Caki2 (cell line): ENCODE data around the gene PIGT. TPM values are rescaled to one million over a fixed set of nuclear protein-coding genes. Genes with fewer than 3 reads are reported as not detected.

Experiments
- DNase-seq: peaks from one replicate; pipeline ENCODE4 v3.0.0-alpha.2; 2015; ENCODE audit warnings: low read depth
- in situ Hi-C: cut with HindIII; loops from 2 replicates; pipeline ENCODE4 v1.10.0; 2016; ENCODE audit warnings: low sequenced_read_pairs, low pct_unique_long_range_greater_than_20kb, mixed read lengths
- total RNA-seq: library from RNA; depleted of rRNA; stranded (reverse); fragments of >200 nt; shearing (Covaris generic); gene quantifications from 2 replicates; pipeline ENCODE4 v1.2.3, GENCODE V29; 2014; ENCODE audit warnings: low replicate concordance

Gene PIGT
- total RNA-seq, 1 experiment from 2014 or later = 89.4 TPM

DNA sequence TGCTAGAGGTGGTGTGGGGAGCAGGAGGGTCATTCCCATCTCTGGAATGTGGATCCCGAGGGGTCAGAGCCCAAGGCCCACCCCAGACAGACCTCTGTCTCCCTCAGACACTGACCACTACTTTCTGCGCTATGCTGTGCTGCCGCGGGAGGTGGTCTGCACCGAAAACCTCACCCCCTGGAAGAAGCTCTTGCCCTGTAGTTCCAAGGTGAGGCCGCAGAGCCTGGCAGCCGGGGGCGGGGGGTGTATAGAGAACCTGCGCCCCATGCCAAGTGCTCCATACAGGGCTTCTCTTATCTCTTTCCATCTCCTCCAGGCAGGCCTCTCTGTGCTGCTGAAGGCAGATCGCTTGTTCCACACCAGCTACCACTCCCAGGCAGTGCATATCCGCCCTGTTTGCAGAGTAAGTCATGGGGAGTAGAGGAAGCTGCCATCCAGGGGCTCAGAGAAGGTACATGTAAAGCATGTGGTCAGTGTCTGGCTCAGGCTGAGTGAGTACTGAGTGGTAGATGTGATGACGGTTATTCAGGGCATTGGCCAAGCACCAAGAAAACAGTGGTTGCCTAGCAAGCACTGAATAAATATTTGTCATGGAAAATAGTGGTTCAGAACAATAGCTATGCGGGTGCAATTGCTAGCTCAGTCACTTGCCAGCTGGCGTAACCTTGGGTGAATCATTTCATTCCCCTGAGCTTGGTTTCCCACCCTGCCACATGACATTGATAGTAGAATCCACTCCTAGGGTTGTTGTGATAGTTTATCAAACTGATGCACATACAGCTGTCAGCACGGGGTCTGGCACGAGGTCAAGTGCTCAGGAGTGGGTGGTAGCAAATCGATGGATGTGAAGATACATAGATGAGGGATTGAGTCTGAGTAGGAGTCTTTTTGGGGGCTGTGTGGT lies 3.5 kb downstream of the PIGT start:
- in situ Hi-C loops = no loop called here
- peak; percentile 97 for DNase-seq

DNA sequence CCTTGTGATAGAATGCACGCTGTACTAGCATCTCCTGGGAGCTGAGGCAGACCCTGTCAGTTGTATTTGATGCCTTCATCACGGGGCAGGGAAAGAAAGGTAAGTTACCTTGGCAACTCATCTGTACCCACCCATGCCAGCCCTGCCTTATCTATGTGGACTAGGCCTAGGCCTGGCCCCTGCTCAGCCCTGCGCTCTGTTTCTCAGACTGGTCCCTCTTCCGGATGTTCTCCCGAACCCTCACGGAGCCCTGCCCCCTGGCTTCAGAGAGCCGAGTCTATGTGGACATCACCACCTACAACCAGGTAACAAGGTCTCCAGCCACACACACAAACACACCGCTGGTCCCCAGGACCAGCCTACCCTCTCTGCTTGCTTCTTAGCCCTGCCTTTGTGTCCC lies 4.2 kb downstream of the PIGT start:
- in situ Hi-C loops = no loop called here
- no peak for DNase-seq

DNA sequence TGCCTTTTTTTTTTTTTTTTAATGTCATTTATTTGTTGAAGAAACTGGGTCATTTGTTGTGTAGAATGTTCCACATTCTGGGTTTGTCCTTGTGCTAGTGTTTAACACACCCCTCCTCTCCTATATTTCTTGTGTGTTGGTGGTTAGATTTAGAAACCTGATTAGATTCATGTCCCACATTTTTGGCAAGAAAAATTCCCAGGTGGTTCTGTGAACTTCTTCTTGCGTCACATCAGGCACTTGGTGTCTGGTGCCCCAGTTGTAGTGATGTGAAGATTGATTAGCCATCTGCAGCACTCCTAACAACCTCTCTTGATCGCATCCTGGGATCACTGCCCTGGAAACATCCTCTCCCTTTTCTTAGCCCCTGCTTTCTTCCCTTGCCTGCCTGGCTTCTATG lies 7.8 kb downstream of the PIGT start:
- no peak for DNase-seq
- in situ Hi-C loops = no loop called here

DNA sequence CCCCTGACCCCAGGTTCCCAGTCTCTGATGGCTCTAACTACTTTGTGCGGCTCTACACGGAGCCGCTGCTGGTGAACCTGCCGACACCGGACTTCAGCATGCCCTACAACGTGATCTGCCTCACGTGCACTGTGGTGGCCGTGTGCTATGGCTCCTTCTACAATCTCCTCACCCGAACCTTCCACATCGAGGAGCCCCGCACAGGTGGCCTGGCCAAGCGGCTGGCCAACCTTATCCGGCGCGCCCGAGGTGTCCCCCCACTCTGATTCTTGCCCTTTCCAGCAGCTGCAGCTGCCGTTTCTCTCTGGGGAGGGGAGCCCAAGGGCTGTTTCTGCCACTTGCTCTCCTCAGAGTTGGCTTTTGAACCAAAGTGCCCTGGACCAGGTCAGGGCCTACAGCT lies 9.6 kb downstream of the PIGT start:
- no peak for DNase-seq
- in situ Hi-C loops = no loop called here

DNA sequence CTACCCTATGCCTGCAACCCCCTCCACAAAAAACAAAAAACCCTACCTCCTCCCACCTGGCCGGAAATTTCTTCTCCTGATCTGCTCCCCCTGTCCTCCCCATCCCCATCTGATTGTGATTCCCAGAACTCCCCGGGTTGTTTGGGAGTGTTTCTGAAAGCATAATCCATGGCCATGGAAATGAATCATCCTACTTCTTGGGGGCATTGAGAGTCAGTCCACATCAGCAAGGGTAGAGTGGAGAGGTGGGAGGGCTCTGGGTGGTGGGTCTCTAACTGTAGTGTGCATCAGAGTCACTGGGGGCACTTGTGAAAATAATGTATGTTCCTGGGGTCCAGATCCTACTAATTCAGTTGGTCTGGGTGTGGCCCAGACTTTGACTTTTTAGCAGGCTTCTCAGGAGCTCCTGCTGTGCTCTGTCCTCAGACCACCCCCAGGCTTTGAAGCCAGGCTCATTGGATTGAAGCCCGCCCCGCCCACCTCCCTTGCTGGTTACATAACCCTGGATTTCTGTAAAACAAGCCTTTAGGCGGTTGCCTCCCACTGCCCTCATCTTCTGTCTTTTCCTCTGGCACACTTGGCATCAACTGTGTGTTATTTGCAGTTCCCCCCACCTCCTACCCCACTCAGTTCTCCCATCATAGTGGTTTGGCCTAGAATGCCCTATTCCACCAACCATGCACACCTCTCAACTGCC lies 10.5 kb downstream of the PIGT start:
- DNase-seq = no peak
- in situ Hi-C loops = no loop called here

DNA sequence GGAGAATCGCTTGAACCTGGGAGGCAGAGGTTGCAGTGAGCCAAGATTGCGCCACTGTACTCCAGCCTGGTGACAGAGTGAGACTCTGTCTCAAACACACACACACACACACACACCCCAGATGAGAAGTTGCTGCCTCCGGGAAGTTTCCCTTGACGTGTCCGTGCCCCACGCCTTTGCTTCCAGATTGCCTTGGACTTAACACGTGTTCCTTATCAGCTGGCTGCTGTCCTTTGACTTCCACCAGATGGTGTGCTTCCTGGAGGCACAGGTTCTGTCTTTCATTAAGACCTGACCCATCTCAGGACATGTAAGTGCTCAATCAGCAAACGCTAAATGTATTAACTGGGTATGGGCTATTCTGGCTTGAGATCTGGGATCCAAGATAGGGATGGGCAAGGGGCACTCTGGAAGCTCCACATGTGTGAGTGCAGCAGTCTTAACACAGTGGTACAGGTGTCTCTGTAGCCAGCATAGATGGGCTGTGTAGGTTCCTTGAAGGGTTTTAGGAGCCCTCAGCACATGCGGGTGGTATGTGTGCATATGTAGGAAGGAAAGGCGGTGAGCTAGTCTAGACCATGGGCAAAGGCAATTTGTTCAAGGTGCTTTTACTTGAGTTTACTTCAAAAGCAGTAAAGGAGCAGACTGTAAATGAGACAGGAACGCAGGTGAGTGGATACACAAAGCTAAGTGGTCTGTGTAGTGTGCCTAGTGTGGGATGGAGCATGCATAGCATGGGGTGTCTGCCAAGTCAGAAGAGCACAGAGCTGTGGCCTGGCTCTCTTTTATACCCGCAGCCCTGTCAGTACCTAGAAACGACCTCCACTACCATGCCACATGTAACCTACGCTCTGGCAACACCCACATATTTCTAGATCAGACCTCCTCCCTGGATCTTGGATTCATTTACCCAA lies 11.6 kb downstream of the PIGT start:
- in situ Hi-C loops = no loop called here
- DNase-seq = no peak

DNA sequence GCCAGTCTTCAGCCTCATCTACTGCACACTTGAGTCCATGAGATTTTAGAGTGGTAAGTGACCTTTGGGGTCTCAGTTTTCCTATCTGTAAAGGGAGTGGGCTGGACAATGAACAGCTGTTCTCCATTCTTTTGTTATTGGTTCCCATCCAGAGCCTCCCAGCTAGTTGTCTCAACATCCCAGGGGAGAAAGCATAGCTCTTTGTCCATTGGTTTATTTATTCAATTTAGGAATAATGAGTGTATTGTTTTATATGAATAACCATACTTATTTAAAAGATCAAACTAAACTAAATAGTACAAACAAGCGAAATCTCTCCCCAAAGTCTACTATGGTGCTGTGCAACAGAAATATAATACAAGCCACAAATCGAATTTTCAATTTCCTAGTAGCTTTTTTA lies 13.7 kb downstream of the PIGT start:
- in situ Hi-C loops = no loop called here
- DNase-seq = no peak

DNA sequence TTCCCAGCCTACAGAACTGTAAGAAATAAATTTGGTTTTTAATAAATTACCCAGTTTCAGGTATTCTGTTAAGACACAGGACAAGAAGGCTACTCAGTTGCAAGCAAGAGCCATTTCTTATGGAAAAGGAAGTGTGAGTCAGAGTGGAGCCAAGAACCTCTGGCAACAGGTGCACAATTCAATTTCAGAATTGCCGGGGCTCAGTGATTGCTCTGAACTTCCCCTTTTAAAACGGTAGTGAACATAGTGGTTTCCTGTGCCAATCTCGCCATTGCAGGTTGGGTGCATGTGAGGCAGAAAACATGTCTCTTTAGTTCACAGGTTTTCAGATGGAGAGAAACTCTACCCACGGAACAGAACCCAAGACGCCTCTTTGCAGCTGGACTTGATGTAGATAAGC lies 16.4 kb downstream of the PIGT start:
- in situ Hi-C loops = no loop called here
- DNase-seq = no peak

DNA sequence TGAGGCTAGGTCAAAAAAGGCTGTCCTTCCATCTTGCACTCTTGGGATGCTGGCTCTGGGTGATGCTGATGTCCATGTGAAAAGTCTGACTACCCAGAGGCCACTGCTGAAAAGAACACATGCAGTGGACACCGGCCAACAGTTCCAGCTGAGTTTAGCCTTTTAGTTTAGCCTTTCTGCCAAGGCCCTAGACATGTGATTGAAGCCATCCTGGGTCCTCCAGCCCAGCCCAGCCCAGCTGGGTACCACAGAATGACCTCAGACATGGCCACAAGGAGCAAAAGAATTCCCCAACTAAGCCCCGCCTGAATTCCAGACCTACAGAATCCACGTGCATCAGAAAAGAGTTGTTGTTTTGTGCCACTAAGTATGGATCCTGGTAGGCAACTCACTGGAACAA lies 17.4 kb downstream of the PIGT start:
- in situ Hi-C loops = no loop called here
- DNase-seq = peak; percentile 56

DNA sequence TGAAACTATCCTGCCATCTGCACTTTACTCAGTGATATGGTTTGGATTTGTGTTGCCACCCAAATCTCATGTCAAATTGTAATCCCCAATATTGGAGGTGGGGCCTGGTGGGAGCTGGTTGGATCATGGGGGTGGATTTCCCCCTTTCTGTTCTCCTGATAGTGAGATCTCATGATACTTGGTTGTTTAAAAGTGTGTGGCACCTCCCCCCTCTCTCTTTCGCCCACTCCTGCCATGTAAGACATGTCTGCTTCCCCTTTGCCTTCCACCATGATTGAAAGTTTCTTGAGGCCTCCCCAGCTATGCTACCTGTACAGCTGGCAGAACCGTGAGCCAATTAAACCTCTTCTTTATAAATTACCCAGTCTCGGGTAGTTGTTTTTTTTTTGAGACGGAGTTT lies 18.0 kb downstream of the PIGT start:
- in situ Hi-C loops = no loop called here
- DNase-seq = no peak

DNA sequence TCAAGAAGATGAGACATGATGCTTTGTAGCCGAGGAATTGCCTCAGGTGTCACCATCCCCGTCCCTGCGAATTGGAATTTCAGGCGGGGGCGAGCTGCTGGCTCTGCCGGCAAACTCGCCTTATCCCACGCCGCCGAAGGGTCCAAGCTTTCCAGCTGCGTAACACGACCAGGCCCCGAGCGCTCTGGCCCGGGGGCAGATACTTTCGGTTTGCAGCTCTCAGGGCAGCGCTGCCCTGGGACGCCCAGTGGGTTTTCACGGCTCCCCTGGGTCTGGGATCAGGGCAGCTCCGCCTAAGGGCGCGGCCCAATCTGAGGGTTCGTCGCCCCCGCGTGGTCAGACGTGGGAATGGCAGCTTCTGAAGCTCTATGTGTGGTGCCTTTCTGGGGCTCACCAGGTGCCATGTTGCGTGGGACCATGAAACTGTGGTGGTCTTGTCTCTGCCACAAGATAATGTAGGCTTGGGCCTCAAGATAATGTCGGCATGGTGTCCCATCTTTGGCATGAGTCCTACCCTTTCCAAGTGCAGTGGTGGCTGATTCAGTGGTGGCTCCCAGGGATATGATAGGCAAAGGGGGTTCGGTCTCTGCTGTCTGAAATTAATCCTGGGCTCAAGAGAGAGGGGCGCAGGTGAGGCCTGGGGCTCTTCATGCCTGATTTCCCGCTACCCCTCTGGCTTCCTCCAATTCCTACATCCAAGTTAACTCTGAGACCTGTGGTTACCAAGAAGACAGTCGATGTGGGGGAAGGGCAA lies 21.0 kb downstream of the PIGT start:
- in situ Hi-C loops = no loop called here
- peak; percentile 72 for DNase-seq

DNA sequence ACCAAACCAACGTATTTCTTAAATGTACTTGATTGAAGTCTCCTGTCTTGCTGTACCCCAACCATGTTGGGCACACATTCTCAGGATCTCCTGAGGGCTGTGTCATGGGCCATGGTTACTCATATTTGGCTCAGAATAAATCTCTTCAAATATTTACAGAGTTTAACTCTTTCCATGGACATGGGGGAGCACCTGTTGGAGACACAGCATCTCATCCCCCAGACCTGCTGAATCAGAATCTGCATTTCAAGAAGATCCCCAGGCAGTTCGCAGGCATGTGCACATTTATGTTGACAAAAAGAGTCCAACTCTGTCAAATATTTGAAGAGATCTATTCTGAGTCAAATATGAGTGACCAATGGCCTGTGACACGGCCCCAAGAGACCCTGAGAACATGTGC lies 24.5 kb downstream of the PIGT start:
- DNase-seq = no peak
- in situ Hi-C loops = no loop called here

DNA sequence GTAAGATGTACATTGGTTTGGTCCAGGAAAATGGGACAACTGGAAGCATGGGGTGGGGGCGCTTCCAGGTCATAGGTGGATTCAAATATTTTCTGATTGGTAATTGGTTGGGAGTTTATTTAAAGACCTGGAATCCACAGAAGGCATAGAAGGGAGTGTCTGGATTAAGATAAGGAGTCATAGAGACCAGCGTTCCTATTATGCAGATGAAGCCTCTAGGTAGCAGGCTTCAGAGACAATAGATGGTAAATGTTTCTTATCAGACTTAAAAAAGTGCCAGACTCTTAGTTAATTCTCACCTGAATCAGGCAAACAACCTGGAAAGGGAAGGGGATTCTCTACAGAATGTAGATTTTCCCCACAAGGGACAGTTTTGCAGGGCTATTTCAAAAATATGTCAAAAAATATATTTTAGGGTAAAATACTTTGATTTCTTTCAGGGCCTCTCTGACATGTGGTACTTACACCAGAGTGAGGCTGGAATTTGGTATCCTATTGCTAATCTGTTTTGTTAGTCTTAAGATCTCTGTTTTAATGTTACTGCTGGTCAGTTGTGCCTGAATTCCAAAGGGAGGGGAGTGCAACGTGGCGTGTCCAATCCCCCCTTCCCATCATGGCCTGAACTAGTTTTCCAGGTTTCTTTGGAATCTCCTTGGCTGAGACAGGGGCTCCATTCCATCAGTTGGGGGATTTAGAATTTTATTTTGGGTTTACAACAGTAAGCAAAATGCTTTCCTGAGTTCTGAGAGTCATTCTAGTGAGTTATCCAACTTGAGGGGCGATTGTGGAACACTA lies 25.1 kb downstream of the PIGT start:
- in situ Hi-C loops = no loop called here

DNA sequence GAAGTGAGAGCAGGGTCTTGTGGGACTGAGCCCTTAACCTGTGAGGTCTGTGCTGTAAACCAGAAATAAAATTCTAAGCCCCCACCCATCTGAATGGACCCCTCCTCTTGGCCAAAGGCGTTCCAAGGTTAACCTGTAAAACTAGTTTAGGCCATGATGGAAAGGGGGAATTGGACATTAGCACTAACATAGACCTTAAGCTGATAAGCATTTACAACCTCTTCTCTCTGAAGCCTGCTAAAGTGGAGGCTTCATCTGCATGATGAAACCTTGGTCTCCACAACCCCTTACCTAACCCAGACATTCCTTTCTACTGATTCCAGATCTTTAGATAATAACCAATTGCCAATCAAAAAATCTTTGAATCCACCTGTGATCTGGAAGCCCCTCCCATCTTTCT lies 25.8 kb downstream of the PIGT start:
- DNase-seq = no peak
- in situ Hi-C loops = no loop called here

More for the DNA sequence above, 25.1 kb downstream of the PIGT start:
- DNase-seq = no peak

DNA sequence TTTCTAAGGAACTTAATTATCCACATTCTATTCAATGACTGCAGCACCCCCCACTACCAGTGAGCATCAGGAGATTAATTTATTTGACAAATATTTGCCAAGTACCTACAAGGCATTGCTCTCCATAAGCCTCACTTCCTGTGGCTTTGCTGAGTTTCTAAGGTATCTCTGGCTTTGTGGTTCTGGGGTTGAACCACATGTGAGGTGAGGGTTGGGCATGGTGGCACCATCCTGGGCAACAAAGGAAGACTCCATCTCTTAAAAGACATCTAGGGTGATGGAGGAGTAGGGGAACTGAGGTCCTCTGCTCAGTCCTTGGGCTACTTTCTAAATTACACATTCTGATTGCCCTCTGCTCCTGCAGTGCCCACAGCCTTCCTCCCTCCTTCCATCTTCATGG lies 28.1 kb downstream of the PIGT start:
- DNase-seq = no peak
- in situ Hi-C loops = no loop called here

DNA sequence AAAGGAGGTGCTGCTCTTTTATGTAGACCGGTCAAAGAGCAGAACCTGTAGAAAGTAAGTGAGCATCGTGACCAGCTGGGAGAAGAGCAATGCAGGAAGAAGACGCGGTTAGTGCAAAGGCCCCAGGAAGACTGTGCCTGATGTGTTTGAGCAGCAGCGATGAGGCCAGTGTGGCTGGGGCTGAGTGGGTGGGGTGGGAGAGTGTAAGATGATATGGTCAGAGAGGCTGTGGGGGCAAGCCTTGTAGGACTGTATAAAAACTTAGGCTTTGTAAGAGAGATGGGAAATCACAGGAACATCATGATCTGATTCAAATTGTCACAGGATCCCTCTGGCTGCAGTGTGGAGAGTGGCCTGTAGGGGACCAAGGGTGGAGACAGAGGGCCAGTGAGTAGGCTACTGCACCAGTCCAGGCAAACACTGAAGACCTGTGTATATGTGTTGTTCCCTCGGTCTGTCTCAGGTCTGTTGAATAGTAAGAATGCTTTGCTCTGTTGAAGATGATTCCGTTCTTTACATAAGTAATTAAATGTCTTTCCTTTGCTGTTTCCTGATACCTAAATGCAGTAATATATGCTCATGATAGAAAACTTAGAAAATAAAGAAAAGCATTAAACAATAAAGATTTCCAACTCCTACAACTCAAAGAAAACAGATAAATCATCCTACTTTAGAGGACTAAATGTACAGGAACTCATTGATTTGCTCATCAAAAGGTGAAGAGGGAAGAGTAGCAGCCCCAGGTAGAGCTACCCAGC lies 30.0 kb downstream of the PIGT start:
- in situ Hi-C loops = no loop called here
- peak; percentile 33 for DNase-seq

DNA sequence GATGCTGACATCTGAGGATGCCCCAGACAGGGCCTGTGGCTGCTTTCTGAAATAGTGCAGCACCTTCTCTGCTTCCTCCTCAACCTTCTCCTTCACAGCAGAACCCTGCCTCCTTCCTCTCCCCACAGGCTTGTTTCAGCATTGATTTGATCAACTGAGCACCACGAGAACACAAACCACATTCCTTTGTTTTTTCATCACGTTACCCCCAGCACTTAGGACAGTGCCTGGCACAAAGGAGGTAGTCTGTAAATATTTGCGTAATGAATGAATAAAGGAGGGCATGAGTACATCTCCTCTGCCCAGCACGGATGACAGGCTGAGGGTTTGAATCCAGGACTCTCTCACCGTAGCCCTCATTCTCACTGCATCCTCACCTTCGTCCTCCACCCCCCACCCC lies 32.3 kb downstream of the PIGT start:
- in situ Hi-C loops = no loop called here
- DNase-seq = no peak
